Measurements from ENCODE around the gene CPSF4L.
A peak's percentile ranks its signal among the peaks of the same experiment; 100 is the strongest.

DNA sequence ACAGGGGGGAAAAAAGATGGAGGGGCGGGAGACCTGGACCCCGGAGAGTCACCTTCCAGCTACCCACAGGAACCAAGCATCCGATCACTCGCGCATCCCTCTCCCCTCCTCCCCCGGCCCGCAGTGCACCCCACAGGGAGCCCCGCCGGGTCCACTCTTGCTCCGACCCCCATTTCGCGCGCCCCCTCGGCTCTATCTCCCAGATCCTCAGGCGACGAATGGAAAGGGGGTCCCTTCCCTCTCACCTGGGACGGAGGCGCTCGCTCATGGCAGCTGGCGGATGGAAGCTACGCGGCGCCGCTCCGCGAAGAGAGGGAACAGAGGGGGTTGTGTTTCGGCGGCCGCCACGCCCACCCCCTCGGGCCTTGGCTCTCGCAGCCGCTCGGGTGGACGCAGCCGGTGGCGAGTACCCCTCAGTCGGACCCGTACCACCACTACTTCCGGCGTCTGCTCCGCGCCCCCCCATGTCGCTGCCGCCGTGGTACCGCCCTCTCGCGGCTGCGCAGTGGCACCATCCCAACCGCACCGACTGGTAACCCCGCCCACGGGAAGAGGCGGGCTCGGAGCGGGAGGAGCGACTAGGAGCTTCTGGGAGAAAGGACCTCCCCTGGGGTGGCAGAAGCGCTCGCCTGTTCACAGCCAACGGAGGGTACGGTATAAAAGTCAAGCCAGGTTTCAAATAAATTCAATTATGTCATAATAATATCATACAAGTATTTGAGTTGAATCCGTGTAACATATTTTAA, 29.7 kb downstream of the CPSF4L start:
- TF ChIP-seq MYC (IDR thresholded peaks at IDR 0.05; ENCODE audit: low read depth, low read length) (no peak), EZH2 (IDR thresholded peaks at IDR 0.05; ENCODE audit: borderline replicate concordance, low read depth, low read length, severe bottlenecking) (no peak), POLR2AphosphoS5 (IDR thresholded peaks at IDR 0.05; ENCODE audit: insufficient read depth, low read depth, low read length) (peak; percentile 71), POLR2A (IDR thresholded peaks at IDR 0.05; ENCODE audit: low read depth, low read length) (peak; percentile 29), JUN (IDR thresholded peaks at IDR 0.05; ENCODE audit: borderline replicate concordance, insufficient read depth, insufficient read length, low read depth) (no peak), GATA2 (IDR thresholded peaks at IDR 0.05; ENCODE audit: insufficient read depth, insufficient read length, low read depth, low read length) (no peak), FOS (IDR thresholded peaks at IDR 0.05; ENCODE audit: borderline replicate concordance, insufficient read depth, low read length) (no peak)
- TF ChIP-seq, protein P1, sequence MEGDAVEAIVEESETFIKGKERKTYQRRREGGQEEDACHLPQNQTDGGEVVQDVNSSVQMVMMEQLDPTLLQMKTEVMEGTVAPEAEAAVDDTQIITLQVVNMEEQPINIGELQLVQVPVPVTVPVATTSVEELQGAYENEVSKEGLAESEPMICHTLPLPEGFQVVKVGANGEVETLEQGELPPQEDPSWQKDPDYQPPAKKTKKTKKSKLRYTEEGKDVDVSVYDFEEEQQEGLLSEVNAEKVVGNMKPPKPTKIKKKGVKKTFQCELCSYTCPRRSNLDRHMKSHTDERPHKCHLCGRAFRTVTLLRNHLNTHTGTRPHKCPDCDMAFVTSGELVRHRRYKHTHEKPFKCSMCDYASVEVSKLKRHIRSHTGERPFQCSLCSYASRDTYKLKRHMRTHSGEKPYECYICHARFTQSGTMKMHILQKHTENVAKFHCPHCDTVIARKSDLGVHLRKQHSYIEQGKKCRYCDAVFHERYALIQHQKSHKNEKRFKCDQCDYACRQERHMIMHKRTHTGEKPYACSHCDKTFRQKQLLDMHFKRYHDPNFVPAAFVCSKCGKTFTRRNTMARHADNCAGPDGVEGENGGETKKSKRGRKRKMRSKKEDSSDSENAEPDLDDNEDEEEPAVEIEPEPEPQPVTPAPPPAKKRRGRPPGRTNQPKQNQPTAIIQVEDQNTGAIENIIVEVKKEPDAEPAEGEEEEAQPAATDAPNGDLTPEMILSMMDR (IDR thresholded peaks at IDR 0.05; ENCODE audit: extremely low read depth in 1 of 2, insufficient read depth in 1 of 2, low read depth in 1 of 2, low read length in 2 of 2), result no peak
- TF ChIP-seq, protein P2, sequence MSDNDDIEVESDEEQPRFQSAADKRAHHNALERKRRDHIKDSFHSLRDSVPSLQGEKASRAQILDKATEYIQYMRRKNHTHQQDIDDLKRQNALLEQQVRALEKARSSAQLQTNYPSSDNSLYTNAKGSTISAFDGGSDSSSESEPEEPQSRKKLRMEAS (IDR thresholded peaks at IDR 0.05; ENCODE audit: insufficient read depth, insufficient read length), result no peak

Data from endothelial cell of umbilical vein (primary cell).